Hippocampal formation (tissue), 2 donors: ENCODE measurements around the gene L3MBTL3.
"Not testable (repeated sequence)": the region's sequence is repeated elsewhere in the genome, so short reads cannot be mapped to it uniquely, and the experiment has no call there.

Source experiments
- DNase-seq, 2 donors: peaks; one replicate each; lab custom pipeline; 2025; lab: John Stamatoyannopoulos, UW

The L3MBTL3 gene

GRCh38 chr6:130075879-130076460 lies 57.6 kb downstream of the L3MBTL3 start:
- no peak for DNase-seq

- no peak for DNase-seq
Observed at GRCh38 chr6:130076512-130076911, 58.1 kb downstream of the L3MBTL3 start.

DNA sequence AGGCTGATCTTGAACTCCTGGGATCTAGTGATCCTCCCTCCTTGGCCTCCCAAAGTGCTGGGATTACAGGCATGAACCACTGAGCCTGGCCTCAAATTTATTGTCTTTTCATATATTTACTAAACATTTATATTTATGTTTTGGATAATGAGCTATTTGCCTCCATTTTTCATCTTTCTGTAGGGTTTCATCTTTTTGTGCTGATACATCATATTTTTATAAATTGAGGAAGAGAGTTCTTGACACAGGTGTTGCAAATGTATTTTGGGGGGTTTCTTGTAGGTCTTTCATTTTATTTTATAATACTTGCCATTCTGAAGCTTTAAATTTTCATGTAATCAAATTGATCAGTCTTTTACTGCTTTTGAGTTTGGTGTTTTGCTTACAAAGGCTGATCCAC lies 72.4 kb downstream of the L3MBTL3 start:
- DNase-seq: no peak

DNA sequence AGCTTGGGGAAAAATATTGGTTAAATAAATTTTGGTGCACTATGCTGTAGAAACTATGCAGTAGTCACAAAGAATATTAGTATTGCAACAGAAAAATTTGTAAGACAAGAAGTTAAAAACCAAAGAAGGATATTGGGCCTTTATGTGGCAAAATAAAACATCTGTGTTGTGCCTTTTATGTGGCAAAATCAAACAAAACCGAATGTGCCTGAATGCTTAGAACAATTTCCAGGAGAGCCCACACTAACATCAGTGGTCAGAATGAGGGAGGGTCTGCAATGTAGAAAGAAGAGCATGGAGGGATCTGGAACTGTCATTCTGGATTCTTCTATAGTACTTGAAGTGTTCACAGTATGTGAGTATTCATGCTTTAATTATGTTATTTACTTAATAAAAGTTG lies 75.2 kb downstream of the L3MBTL3 start:
- no peak for DNase-seq

DNA sequence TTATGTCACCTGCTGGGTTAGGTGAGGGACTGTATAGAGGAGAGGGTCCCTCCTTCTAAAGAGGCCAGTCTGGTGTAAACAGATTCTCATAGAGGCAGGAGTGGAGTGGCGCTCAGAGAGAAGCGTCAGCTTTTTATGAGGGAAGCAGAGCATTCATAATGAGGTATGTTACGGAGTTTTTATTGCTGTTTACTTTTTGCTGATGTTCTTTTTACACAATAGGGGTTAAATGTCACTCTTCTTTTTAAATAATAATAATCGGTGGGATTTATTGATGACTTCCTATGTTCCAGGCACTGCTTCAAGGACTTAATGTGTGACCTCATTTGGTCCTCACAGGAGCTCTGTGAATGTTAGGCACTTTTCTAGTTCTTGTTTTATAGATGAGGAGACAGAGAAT lies 79.9 kb downstream of the L3MBTL3 start:
- DNase-seq: no peak

DNA sequence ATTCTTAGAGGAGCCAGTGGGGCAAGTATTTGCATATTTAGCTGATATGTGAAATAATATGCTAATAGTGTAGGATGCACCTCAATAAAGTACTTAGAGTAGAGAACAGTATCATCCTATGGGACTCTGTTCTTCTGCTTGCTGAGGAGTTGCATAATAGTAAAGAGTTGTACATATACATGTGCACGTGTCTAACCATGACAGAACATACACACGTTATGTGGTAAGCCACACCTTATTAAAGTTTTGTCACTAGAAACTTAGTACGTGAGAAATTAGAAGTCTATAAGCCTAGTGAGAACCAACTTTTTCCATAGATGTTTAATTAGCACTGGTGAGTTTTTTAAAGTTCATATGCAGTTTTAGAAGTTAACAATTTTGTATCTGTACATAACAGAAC lies 80.7 kb downstream of the L3MBTL3 start:
- no peak for DNase-seq

DNA sequence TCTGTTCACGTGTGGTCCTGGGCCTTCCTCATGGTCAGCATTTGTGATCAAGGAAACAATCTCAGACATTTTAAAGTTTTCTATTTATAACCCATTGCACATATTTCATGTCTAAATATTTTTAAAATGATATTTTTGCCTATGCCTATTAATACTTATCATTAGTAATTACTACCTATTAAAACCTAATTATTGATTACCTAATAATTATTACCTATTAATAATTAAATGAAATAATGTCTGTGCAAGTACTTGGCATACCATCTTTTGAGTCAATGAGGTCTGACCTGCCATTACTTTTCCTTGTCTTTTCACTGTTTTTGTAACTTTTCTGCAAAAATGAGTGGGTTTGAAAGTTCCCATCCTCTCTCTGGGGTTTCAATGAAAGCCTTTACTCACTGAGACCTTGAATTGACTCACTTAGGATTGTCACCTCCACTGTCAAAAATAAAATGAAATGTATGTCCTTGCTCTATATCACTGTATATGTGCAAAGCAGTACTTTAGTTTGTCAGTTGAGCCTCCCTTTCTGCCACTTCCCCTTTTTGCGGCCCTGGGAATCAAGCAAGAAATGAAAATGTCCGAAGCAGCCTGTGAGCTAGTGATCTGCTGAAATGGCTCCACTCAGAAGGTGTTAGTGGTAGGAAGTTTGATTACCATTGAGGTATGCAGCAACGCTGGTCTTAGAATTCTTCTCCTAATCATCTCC lies 87.8 kb downstream of the L3MBTL3 start:
- no peak for DNase-seq

GRCh38 chr6:130107710-130108109 lies 89.3 kb downstream of the L3MBTL3 start:
- DNase-seq: no peak

- DNase-seq: no peak
Observed at GRCh38 chr6:130111031-130111430, 92.7 kb downstream of the L3MBTL3 start.

DNA sequence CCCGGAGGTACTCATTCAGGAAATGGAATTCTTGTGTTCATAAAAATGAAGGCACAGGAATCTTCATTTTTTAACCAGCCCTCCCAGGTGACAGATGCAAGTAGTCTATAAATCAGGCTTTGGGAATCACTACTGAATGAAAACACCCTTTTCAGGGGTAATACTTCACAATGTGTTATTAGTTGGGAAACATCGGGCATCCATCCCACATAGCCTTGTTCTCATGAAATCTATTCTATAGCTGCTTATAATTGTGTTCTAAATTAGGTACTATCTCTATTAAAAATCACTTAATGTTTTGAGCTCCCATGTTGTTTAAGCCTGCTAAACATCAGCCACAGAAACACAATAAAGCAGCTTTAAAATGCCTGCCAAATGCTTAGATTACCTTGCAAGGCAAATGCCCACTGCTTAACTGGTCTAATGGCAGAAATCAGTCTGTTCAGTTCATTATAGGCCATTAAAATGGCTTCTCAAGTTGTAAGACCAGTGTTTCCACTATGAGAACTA lies 94.9 kb downstream of the L3MBTL3 start:
- no peak for DNase-seq

DNA sequence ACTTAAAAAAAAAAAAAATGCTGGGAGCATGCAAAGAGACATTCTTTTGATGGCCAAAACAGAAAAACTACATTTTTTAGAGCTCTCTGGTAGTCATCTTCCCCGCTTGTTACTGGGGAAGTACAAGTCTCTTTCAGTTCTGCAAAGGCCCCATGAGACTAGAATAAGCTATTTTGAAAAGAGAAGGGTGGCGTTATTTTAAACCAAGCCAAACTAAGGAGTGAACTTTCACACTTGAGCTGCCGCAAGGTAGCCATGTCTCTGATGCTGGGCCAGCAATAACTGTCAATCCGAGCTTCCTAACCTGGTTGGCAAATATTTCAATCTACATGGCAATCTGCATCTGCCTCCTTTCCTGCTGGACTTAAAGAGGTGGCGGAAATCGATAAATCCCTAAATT lies 96.7 kb downstream of the L3MBTL3 start:
- DNase-seq: no peak

DNA sequence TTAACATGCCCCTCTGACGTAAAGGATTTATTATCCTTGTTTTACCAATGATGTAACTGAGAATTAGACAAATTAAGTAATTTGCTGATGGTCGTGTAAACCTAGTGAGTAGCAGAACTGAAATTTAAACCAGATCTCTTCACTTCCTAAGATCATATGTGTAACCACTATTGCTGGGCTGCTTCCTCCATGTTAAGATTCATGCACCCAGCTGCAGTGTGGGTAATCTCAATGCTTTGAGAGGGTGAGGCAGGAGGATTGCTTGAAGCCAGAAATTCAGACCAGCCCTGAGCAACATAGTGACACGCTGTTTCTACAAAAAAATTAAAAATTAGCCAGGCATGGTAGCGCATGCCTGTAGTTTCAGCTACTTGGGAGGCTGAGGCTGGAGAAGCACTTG lies 97.9 kb downstream of the L3MBTL3 start:
- no peak for DNase-seq

- not testable (repeated sequence) for DNase-seq
Observed at GRCh38 chr6:130117187-130117701, 98.9 kb downstream of the L3MBTL3 start.

- DNase-seq: no peak
Observed at GRCh38 chr6:130118236-130118635, 99.9 kb downstream of the L3MBTL3 start.

- no peak for DNase-seq
Observed at GRCh38 chr6:130119211-130119610, 100.8 kb downstream of the L3MBTL3 start.

DNA sequence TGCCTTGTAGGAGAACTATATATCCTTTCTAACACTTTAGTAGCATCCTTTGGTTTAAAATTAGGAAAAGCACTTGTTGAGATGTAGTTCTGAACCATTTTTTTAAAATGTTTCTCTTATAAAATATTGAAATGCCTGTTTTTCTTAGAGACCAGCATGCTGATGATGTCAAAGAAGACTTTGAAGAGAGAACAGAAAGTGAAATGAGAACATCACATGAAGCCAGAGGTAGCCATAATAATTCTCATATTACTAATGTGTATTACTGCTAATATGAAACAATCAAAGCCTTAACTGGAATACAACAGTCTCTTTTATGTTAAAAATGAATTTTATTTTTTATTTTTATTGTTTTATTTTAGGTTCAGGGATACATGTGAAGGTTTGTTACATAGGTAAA lies 102.3 kb downstream of the L3MBTL3 start:
- no peak for DNase-seq

- no peak for DNase-seq
Observed at GRCh38 chr6:130122243-130122642, 103.9 kb downstream of the L3MBTL3 start.

GRCh38 chr6:130127195-130127594 lies 108.8 kb downstream of the L3MBTL3 start:
- DNase-seq: no peak

- no peak for DNase-seq
Observed at GRCh38 chr6:130128326-130128725, 109.9 kb downstream of the L3MBTL3 start.

DNA sequence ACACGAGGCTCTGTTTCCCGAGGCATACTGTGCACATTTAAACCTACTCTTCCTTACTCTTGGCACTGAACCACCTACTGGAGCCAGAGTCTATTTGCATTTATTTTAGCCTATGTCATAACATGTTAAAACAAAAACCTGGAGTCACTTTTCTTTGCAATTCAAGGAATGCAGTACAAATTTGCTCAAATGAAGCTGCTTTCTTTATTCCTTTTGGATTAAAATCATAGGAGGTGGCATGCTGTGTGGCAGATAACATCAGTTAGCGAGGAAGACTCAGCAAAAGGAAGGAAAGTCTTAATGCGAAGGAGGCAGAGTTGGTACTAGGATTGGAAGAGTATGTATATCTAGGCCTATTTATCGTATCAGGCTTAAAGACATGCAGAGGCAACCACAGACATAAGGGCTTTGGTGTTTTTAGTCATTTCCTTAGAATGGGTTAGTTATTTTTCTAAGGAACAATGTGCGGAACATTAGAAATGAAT lies 111.4 kb downstream of the L3MBTL3 start:
- DNase-seq: no peak

- DNase-seq: no peak
Observed at GRCh38 chr6:130132286-130132701, 113.9 kb downstream of the L3MBTL3 start.

DNA sequence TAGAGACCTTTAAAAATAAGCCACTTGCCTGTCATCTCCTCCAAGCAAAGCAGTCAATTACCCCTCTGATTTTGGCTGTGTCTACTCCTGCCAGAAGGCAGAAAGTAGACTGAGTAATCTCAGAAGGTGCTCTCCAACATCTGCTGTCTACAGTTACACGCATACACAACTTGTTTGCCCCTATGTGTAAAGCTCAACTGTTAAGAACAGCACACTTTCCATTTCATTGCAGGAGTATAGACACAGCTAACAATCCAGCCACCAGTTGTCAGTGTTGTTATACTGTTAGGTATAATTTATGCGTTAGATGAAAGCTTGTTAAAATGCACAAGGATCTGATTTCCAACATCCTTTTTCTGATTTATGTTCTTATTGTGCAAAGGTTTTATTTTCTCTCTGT lies 116.2 kb downstream of the L3MBTL3 start:
- DNase-seq: no peak

- DNase-seq: no peak
Observed at GRCh38 chr6:130136798-130137197, 118.4 kb downstream of the L3MBTL3 start.
